Thyroid gland (tissue), 4 donors: ENCODE results near the gene TTR. TPM values are rescaled to one million over a fixed set of nuclear protein-coding genes. Genes with fewer than 3 reads are reported as not detected.

Experiments used
- DNase-seq, 2 donors: peaks; one replicate each; pipeline ENCODE4 v3.0.0-alpha.2; 2019
- H3K27ac ChIP-seq, 3 donors: fragments of 200-600 bp; sonication (generic); 1 replicate in 2 of 3; 2 replicates in 1 of 3; pipeline ENCODE4 v1.5.1; 2016 to 2019; ENCODE audit warnings: mild to moderate bottlenecking in 1 of 3, moderate library complexity in 1 of 3
- H3K27me3 ChIP-seq: fragments of 200-600 bp; sonication (generic); one replicate; pipeline ENCODE4 v1.5.1; 2019
- H3K36me3 ChIP-seq, 2 donors: fragments of 200-600 bp; sonication (generic); one replicate each; pipeline ENCODE4 v1.5.1; 2016 to 2019
- H3K4me1 ChIP-seq, 2 donors: fragments of 200-600 bp; sonication (generic); one replicate each; pipeline ENCODE4 v1.5.1; 2017 to 2019
- H3K4me3 ChIP-seq, 3 donors: fragments of 200-600 bp; sonication (generic); replicated peaks in 1 of 3; 1 replicate in 2 of 3; 2 replicates in 1 of 3; pipeline ENCODE4 v1.5.1; 2016; ENCODE audit warnings: mild to moderate bottlenecking in 1 of 3
- H3K9me3 ChIP-seq: fragments of 200-600 bp; sonication (generic); one replicate; pipeline ENCODE4 v1.5.1; 2017
- CTCF ChIP-seq, 6 experiments: fragments of 200-600 bp in 3 of 6; fragments of 450-650 bp in 3 of 6; sonication (generic) in 3 of 6; IDR thresholded peaks; one replicate each; pipeline ENCODE4 v1.5.1; 2016 to 2019; ENCODE audit warnings: antibody characterized with exemption in 6 of 6, mild to moderate bottlenecking in 2 of 6, inconsistent platforms in 1 of 6, moderate library complexity in 1 of 6
- POLR2A ChIP-seq, 2 donors: fragments of 450-650 bp; IDR thresholded peaks; one replicate each; pipeline ENCODE4 v1.6.1; 2017; ENCODE audit warnings: antibody characterized with exemption in 2 of 2, mild to moderate bottlenecking in 2 of 2, moderate library complexity in 1 of 2
- whole genome bisulfite sequencing, 2 donors: methylation state at CpG; one replicate each; pipeline ENCODE4 v1.1.5; 2017; 5-methylcytosine and 5-hydroxymethylcytosine counted together
- intact Hi-C: fragments of 100-400 bp; cut with DNase I; formaldehyde crosslinking; loops from one replicate; pipeline ENCODE4 v1.15.1; 2023
- total RNA-seq, 4 donors: library from RNA; depleted of rRNA; stranded (reverse); fragments of >200 nt; gene quantifications; one replicate each; pipeline ENCODE4 v1.2.3, GENCODE V29; 2016

TTR gene
- total RNA-seq, 4 donors from 2014 or later = not detected

- Histone ChIP-seq H3K27me3 (no peaks in the 10 kb centered on the region), H3K4me1 (no peaks in the 10 kb centered on the region), H3K9me3 (no peaks in the 10 kb centered on the region), H3K36me3 (no peaks in the 10 kb centered on the region), H3K27ac (no peak overlapping the region), H3K4me3 (no peak overlapping the region)
- intact Hi-C loops = no loop called here
- DNase-seq = no peak
- TF ChIP-seq CTCF (IDR thresholded peaks at IDR 0.05) = no peak
- TF ChIP-seq POLR2A (IDR thresholded peaks at IDR 0.05) = no peak
- 37 to 47% methylated on average over 4 of the region's 4 CpGs for WGBS, 2 donors
Observed at GRCh38 chr18:31562726-31563125, 29.0 kb upstream of the TTR start.

- 51 to 52% methylated on average over 1 of the region's 1 CpG for WGBS, 2 donors
- intact Hi-C loops = no loop called here
- Histone ChIP-seq H3K36me3 (no peaks in the 10 kb centered on the region), H3K27ac (no peak overlapping the region), H3K4me3 (no peak overlapping the region), H3K4me1 (no peaks in the 10 kb centered on the region), H3K27me3 (no peaks in the 10 kb centered on the region), H3K9me3 (no peaks in the 10 kb centered on the region)
- TF ChIP-seq POLR2A (IDR thresholded peaks at IDR 0.05) (no peak), CTCF (IDR thresholded peaks at IDR 0.05) (peak in 1 of 6 experiments; percentile 25)
- DNase-seq = no peak
Observed at GRCh38 chr18:31563778-31564177, 27.9 kb upstream of the TTR start.

- WGBS, 2 donors = 91 to 95% methylated on average over 2 of the region's 2 CpGs
- TF ChIP-seq CTCF (IDR thresholded peaks at IDR 0.05) (no peak), POLR2A (IDR thresholded peaks at IDR 0.05) (no peak)
- intact Hi-C loops = no loop called here
- no peaks in the 10 kb centered on the region for H3K27me3 ChIP-seq
- no peaks in the 10 kb centered on the region for H3K4me1 ChIP-seq
- no peaks in the 10 kb centered on the region for H3K36me3 ChIP-seq
- no peaks in the 10 kb centered on the region for H3K9me3 ChIP-seq
- H3K4me3 ChIP-seq = no peak overlapping the region
- DNase-seq = no peak
- H3K27ac ChIP-seq = no peak overlapping the region
Observed at GRCh38 chr18:31565345-31565744, 26.3 kb upstream of the TTR start.

GRCh38 chr18:31565782-31566512 is 25.7 kb upstream of the TTR start:
- Histone ChIP-seq H3K27me3 (no peaks in the 10 kb centered on the region), H3K4me1 (no peaks in the 10 kb centered on the region), H3K9me3 (no peaks in the 10 kb centered on the region), H3K27ac (no peak overlapping the region), H3K4me3 (no peak overlapping the region), H3K36me3 (no peaks in the 10 kb centered on the region)
- WGBS, 2 donors = 89 to 90% methylated on average over 10 of the region's 10 CpGs
- no peak for DNase-seq
- intact Hi-C loops = no loop called here
- TF ChIP-seq CTCF (IDR thresholded peaks at IDR 0.05) (no peak), POLR2A (IDR thresholded peaks at IDR 0.05) (no peak)

DNA sequence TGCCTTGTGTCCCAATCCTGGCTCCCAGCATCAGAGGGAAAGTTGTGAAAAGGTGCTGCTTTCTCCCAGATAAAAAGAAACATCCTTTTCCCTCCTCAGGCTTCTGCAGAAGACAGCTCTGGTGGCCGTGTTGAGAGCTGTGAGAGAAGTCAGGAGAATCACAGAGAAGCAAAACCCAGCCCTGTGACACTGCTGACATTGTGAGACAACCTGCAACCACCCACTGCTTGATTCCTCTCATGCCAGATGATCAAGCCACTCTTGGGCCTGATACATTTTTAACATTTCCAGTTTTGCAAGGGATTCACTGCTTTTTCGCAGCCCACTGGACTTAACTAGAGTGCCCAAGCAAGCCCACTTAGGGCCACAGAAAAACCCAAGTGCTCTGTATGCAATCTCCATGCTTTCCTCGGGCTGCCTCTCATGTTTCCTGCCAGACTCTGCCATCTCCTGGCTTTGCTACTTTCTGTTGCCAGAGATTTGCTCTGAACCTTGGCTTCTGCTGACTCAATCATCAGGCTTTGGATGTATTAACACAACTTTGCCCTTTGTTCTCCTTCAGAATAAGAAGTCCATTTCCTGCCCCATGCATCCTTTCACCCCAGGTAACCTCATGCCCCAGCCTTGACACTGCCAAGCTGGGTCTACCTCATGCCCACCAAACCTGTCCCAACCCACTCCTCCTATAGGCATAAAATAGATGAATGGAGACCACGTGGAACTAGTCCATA is 24.9 kb upstream of the TTR start:
- H3K9me3 ChIP-seq = no peaks in the 10 kb centered on the region
- no peaks in the 10 kb centered on the region for H3K36me3 ChIP-seq
- WGBS, 2 donors = 64% methylated on average over 4 of the region's 4 CpGs
- H3K27me3 ChIP-seq = no peaks in the 10 kb centered on the region
- no peaks in the 10 kb centered on the region for H3K4me1 ChIP-seq
- no peak overlapping the region for H3K4me3 ChIP-seq
- no peak overlapping the region for H3K27ac ChIP-seq
- TF ChIP-seq POLR2A (IDR thresholded peaks at IDR 0.05) (no peak), CTCF (IDR thresholded peaks at IDR 0.05) (no peak)
- intact Hi-C loops = no loop called here
- DNase-seq = no peak
